K562 (cell line): ENCODE results near the gene DNER. TPM values are rescaled to one million over a fixed set of nuclear protein-coding genes. Genes with fewer than 3 reads are reported as not detected.

Experiments
- ATAC-seq: fragments of 200-7000 bp; cut with Tn5 transposase; 3 replicates; pipeline ENCODE4 v1.9.1; 2020; ENCODE audit warnings: moderate library complexity
- BruUV-seq: library from RNA; stranded (reverse); fragments of 400-500 nt; replicated peaks from 2 replicates; lab custom pipeline; 2021; lab: Mats Ljungman, UMichigan
- CTCF ChIA-PET: fragments of 300-600 bp; formaldehyde crosslinking; extraction: SDS; loops from one replicate; lab custom pipeline; 2021; ENCODE audit warnings: low intra/inter-chr PET ratio; lab: Yijun Ruan, JAX
- POLR2A ChIA-PET: fragments of 300-600, 350-650 bp; sonication (Branson Sonifier 250); formaldehyde crosslinking; extraction: SDS; loops from one replicate; lab custom pipeline; 2021; ENCODE audit warnings: antibody characterized with exemption, inconsistent platforms; lab: Yijun Ruan, JAX
- DNase-seq, 4 experiments: peaks; one replicate each; pipeline versions ENCODE4 v3.0.0 to v3.0.0-alpha.2; 2011 to 2018; ENCODE audit warnings: low spot score in 3 of 4, mixed read lengths in 3 of 4; ENCODE audit errors: extremely low read depth in 1 of 4
- FAIRE-seq: peaks from 2 replicates; lab custom pipeline; 2011; peaks lifted over from hg19 to GRCh38; lab: Jason Lieb, UNC
- H2AFZ ChIP-seq: 2 replicates; pipeline ENCODE4 v1.6.0; 2011; ENCODE audit warnings: low read depth, low read length, control low read depth, inconsistent platforms
- H3K27ac ChIP-seq: fragments of 200-600 bp; 3 replicates; pipeline ENCODE4 v1.8.0; 2011; ENCODE audit warnings: low read depth, mild to moderate bottlenecking, control low read depth, inconsistent platforms, low read length, moderate library complexity, mixed read lengths; ENCODE audit errors: extremely low read depth
- H3K27me3 ChIP-seq, 2 experiments: fragments of 300-600 bp in 1 of 2; 2 replicates in 1 of 2; 3 replicates in 1 of 2; pipeline versions ENCODE4 v1.6.0 to v1.8.0; 2011; ENCODE audit warnings: inconsistent platforms in 2 of 2, low read length in 2 of 2, mild to moderate bottlenecking in 1 of 2, mixed read lengths in 1 of 2, moderate library complexity in 1 of 2; ENCODE audit not compliant: control insufficient read depth in 2 of 2, insufficient read depth in 2 of 2
- H3K36me3 ChIP-seq: fragments of 300-600 bp; 3 replicates; pipeline ENCODE4 v1.8.0; 2011; ENCODE audit warnings: mild to moderate bottlenecking, low read length, inconsistent platforms; ENCODE audit not compliant: control insufficient read depth, insufficient read depth
- H3K4me1 ChIP-seq, 2 experiments: fragments of 200-600 bp in 1 of 2; replicated peaks in 1 of 2; 2 replicates in 1 of 2; 3 replicates in 1 of 2; pipeline versions ENCODE4 v1.5.1 to v1.8.0; 2011; ENCODE audit warnings: inconsistent platforms in 2 of 2, low read length in 2 of 2, mild to moderate bottlenecking in 1 of 2, mixed read lengths in 1 of 2, moderate library complexity in 1 of 2; ENCODE audit not compliant: control insufficient read depth in 2 of 2, insufficient read depth in 2 of 2
- H3K4me2 ChIP-seq: 2 replicates; pipeline ENCODE4 v1.6.1; 2011; ENCODE audit warnings: low read length, control low read depth, inconsistent platforms, mixed read lengths; ENCODE audit not compliant: insufficient read depth
- H3K4me3 ChIP-seq: fragments of 200-600 bp; sonication (generic), shearing (Covaris generic); 2 replicates; pipeline ENCODE4 v1.5.1; 2016; ENCODE audit warnings: control low read depth, inconsistent platforms
- H3K79me2 ChIP-seq: fragments of 200-600 bp; 3 replicates; pipeline ENCODE4 v1.8.0; 2011; ENCODE audit warnings: low read length, inconsistent platforms; ENCODE audit not compliant: control insufficient read depth, insufficient read depth
- H3K9ac ChIP-seq, 2 experiments: 2 replicates each; pipeline versions ENCODE4 v1.6.0 to v1.6.1; 2011; ENCODE audit warnings: low read depth in 2 of 2, low read length in 2 of 2, control low read depth in 1 of 2, inconsistent platforms in 1 of 2, mild to moderate bottlenecking in 1 of 2, mixed read lengths in 1 of 2; ENCODE audit not compliant: insufficient read depth in 1 of 2
- H3K9me1 ChIP-seq: one replicate; pipeline ENCODE4 v1.6.0; 2011; ENCODE audit warnings: inconsistent platforms, mild to moderate bottlenecking, low read length, moderate library complexity; ENCODE audit not compliant: control insufficient read depth, insufficient read depth
- H3K9me3 ChIP-seq: replicated peaks from 2 replicates; pipeline ENCODE4 v1.5.1; 2011; ENCODE audit warnings: low read depth, low read length, inconsistent platforms; ENCODE audit not compliant: control insufficient read depth, insufficient read depth
- H4K20me1 ChIP-seq: replicated peaks from 2 replicates; pipeline ENCODE4 v1.6.1; 2011; ENCODE audit warnings: low read length, inconsistent platforms, mixed read lengths; ENCODE audit not compliant: control insufficient read depth, insufficient read depth
- BMI1 ChIP-seq: fragments of 150-350 bp; IDR thresholded peaks from 2 replicates; pipeline ENCODE4 v1.6.1; 2014; ENCODE audit warnings: low read length
- CHD1 ChIP-seq: fragments of 200-600 bp; sonication (generic); IDR thresholded peaks from one replicate; pipeline ENCODE4 v1.6.1; 2012; ENCODE audit warnings: mild to moderate bottlenecking, moderate library complexity, low read length, inconsistent platforms
- CHD2 ChIP-seq: IDR thresholded peaks from 2 replicates; pipeline ENCODE4 v1.6.1; 2011; ENCODE audit warnings: low read depth, low read length
- MBD2 ChIP-seq: sonication (generic); IDR thresholded peaks from 2 replicates; pipeline ENCODE4 v1.6.1; 2016; ENCODE audit warnings: low read depth, borderline replicate concordance
- ZNF316 ChIP-seq: fragments of 450-650 bp; IDR thresholded peaks from 2 replicates; pipeline ENCODE4 v1.6.1; 2016
- WGBS: fragments of 100-300 bp; shearing (Covaris generic); methylation state at CpG from one replicate; pipeline ENCODE4 v1.1.6; 2016; ENCODE audit warnings: low coverage, mixed read lengths; ENCODE audit not compliant: insufficient coverage; ENCODE audit errors: missing lambda C conversion rate; 5-methylcytosine and 5-hydroxymethylcytosine counted together
- in situ Hi-C: fragments of 300-500 bp; cut with MboI; formaldehyde crosslinking; loops from 4 replicates; pipeline ENCODE4 v1.15.0; 2018; ENCODE audit warnings: inconsistent platforms, mixed read lengths
- intact Hi-C: fragments of 100-400 bp; cut with micrococcal nuclease; formaldehyde crosslinking; loops from 2 replicates; pipeline ENCODE4 v1.14.2; 2022
- polyA plus RNA-seq, 8 experiments: library from polyadenylated mRNA; depleted of rRNA in 4 of 8; stranded (reverse) in 5 of 8; unstranded in 3 of 8; fragments of >200 nt; fragmentation: Nextera tagmentation in 2 of 8; fragmentation: Illumina TruSeq in 1 of 8; extraction: Ambion mirVana in 2 of 8; extraction: Trizol in 1 of 8; gene quantifications; 2 replicates each; pipeline versions ENCODE4 v1.2.1 to v1.2.3, GENCODE V29; 2011 to 2014; ENCODE audit warnings: inconsistent platforms in 1 of 8, missing spikeins in 1 of 8
- total RNA-seq, 7 experiments: library from RNA; depleted of rRNA in 6 of 7; stranded (reverse); fragments of >200 nt in 6 of 7; fragmentation: Illumina TruSeq in 2 of 7; extraction: Trizol in 2 of 7; gene quantifications; 2 replicates each; pipeline versions ENCODE4 v1.2.1 to v1.2.3, GENCODE V29; 2011 to 2021; ENCODE audit warnings: low replicate concordance in 1 of 7
- TF ChIP-seq, protein P1 (sequence below): fragments of 450-650 bp; formaldehyde crosslinking; IDR thresholded peaks from 2 replicates; pipeline ENCODE4 v1.4.0; 2020; ENCODE audit warnings: mild to moderate bottlenecking, moderate library complexity

Gene DNER
- total and polyA plus RNA-seq, 9 of the 15 experiments (the other 6 are each of a cell fraction or from before 2014, with no cell fraction given), result not detected

DNA sequence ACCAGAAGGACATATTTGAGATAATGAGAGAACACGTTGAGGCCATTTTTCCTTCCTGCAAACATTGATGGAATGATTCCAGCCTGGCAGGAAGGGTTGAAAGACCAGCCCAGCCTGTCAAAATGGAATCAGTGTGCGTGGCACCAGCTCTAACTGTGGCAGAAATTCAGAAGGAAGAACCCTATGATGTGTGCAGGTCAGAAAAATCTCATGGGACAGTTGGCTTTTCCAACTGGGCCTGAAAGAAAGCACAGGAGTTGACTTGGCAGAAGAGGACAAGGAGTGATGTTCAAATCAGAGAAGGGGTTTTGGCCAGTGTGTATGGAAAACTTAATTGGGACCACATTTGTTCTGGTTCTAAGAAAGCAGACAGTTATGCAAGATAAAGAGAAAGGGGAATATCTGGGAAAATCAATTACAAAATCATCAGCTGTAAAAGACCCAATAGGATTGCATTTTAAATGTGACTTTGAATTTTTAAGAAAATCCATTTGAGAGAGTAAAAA lies 250.5 kb downstream of the DNER start:
- Histone ChIP-seq H3K4me2 (no peak overlapping the region), H3K36me3 (no peaks in the 10 kb centered on the region), H3K9me3 (no peaks in the 10 kb centered on the region), H3K4me1 (no peaks in the 10 kb centered on the region), H2AFZ (no peak overlapping the region), H3K79me2 (no peaks in the 10 kb centered on the region), H4K20me1 (no peaks in the 10 kb centered on the region)
- intact Hi-C loops, result no loop called here
- WGBS, result 0% methylated on average over 1 of the region's 2 CpGs
- DNase-seq, result no peak
- TF ChIP-seq CHD2 (no peak), CHD1 (no peak), MBD2 (no peak)
- TF ChIP-seq, all 486 proteins: peak for 0
- Histone ChIP-seq H3K4me3 (no peak overlapping the region), H3K27me3 (no peaks in the 10 kb centered on the region), H3K9ac (no peak overlapping the region), H3K9me1 (no peaks in the 10 kb centered on the region), H3K27ac (no peak overlapping the region)
- no peak for ATAC-seq
- CTCF ChIA-PET, result no interaction called here
- BruUV-seq, result no TSS peak
- POLR2A ChIA-PET, result no interaction called here
- no peak for FAIRE-seq
- in situ Hi-C loops, result no loop called here

DNA sequence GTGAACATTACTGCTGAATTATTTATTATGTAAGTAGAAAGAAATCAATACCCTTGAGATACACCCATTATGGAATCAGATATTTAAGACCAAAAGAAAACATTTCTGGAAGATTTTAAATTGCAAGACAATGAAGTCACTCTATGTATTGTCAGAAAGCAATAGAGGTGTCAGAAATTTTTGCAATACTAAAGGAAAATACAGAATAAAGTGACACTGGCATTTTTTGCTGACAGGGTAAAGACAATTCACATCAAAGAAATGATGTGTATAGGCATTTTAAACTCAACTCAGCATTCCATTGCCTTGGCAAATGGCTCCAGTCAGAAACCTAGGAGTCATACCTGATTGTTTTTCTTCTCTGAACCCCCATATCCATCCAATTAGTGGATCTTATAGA lies 252.2 kb downstream of the DNER start:
- FAIRE-seq, result no peak
- ChIA-PET POLR2A (no interaction called here), CTCF (no interaction called here)
- Histone ChIP-seq H3K4me1 (no peaks in the 10 kb centered on the region), H3K4me3 (no peak overlapping the region), H3K9me3 (no peaks in the 10 kb centered on the region), H3K79me2 (no peaks in the 10 kb centered on the region), H3K27me3 (no peaks in the 10 kb centered on the region), H3K36me3 (no peaks in the 10 kb centered on the region), H3K27ac (no peak overlapping the region), H3K4me2 (no peak overlapping the region), H3K9me1 (no peaks in the 10 kb centered on the region), H4K20me1 (no peaks in the 10 kb centered on the region), H3K9ac (no peak overlapping the region), H2AFZ (no peak overlapping the region)
- no peak for ATAC-seq
- DNase-seq, result no peak
- in situ Hi-C loops, result no loop called here
- BruUV-seq, result no TSS peak
- TF ChIP-seq BMI1 (no peak), ZNF316 (peak; percentile 32; the same call in 1 of the 2 replicates)
- TF ChIP-seq, protein P1, sequence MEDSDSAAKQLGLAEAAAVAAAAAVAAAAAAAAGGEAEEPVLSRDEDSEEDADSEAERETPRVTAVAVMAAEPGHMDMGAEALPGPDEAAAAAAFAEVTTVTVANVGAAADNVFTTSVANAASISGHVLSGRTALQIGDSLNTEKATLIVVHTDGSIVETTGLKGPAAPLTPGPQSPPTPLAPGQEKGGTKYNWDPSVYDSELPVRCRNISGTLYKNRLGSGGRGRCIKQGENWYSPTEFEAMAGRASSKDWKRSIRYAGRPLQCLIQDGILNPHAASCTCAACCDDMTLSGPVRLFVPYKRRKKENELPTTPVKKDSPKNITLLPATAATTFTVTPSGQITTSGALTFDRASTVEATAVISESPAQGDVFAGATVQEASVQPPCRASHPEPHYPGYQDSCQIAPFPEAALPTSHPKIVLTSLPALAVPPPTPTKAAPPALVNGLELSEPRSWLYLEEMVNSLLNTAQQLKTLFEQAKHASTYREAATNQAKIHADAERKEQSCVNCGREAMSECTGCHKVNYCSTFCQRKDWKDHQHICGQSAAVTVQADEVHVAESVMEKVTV (CRISPR knock-in tag), result no peak
- intact Hi-C loops, result no loop called here
